Stimulated activated CD4-positive, alpha-beta T cell treated with anti-CD3 and anti-CD28 coated beads, Interleukin-1b, Interleukin-23, amount 100 ng/mL, for 4 hours (primary cell): Measurements from ENCODE around the gene ZBTB47.

Experiments
- DNase-seq, 2 donors: peaks; one replicate each; pipeline ENCODE4 v3.0.0-alpha.2; 2020; ENCODE audit warnings: low read depth in 2 of 2

The ZBTB47 gene

GRCh38 chr3:42712688-42713372, 59.3 kb downstream of the ZBTB47 start:
- DNase-seq: no peak

- DNase-seq: no peak
These were observed 60.2 kb downstream of the ZBTB47 start for GRCh38 chr3:42713747-42714146.

GRCh38 chr3:42714171-42714852, 60.8 kb downstream of the ZBTB47 start:
- DNase-seq: no peak
